Fibroblast of skin of left quadriceps (primary cell): ENCODE data around the gene SPRY4.
"Not testable (repeated sequence)": the region's sequence is repeated elsewhere in the genome, so short reads cannot be mapped to it uniquely, and the experiment has no call there.

Experiments used
- DNase-seq, 2 experiments: peaks; one replicate each; pipeline ENCODE4 v3.0.0-alpha.2; 2013; ENCODE audit warnings: low read depth in 2 of 2

Gene SPRY4, protein sequence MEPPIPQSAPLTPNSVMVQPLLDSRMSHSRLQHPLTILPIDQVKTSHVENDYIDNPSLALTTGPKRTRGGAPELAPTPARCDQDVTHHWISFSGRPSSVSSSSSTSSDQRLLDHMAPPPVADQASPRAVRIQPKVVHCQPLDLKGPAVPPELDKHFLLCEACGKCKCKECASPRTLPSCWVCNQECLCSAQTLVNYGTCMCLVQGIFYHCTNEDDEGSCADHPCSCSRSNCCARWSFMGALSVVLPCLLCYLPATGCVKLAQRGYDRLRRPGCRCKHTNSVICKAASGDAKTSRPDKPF

DNA sequence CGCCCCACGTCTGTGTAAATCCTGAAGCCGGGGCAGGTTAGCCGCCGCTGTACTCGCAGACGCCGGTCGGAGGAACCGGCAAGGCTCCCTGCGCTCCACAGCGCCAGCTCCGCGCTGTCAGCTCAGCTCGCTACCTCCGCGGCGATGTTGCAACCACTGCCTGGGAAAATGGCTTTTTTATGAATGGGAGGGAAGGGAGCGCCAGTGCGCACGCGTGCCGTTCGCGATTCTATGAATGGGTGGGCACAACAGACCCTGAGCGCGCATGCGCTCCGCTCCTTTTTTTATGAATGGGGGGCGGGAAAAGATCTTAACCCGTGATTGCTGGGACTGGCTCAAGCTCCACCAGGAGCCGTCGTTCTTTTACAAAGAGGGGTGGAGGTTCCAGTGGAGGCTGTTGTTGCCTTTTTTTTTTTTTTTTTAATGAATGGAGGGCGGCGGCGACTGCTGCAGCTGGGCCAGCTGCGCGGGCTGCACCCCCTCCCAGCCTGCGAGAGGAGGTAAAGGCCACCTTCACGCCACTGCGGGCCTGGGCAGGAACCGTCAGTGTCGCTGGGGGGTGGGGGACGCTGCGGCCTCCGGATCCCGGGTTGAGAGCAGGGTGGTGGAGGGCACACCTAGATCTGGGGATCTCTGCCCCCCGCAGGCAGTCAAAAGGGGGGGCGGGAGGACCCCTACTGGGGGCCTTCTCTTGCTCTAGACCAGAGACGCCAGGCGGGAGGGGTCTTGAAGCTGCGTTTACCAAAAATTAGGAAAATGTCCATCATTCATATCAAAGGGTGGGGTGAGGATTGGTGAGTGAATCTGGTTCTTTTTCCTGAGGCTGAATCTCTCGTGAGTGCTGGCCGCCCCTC is at the start of gene SPRY4:
Gene SPRY4, minus strand, starts transcription at position 151 of the 854 bp plus-strand sequence. CDS start 9,913 bp downstream, outside the sequence.
- peak; percentile 98 for DNase-seq

- no peak for DNase-seq
Measured at GRCh38 chr5:142368529-142368928, 43.7 kb upstream of the SPRY4 start.

- no peak for DNase-seq
Measured at GRCh38 chr5:142366007-142366406, 41.2 kb upstream of the SPRY4 start.

DNA sequence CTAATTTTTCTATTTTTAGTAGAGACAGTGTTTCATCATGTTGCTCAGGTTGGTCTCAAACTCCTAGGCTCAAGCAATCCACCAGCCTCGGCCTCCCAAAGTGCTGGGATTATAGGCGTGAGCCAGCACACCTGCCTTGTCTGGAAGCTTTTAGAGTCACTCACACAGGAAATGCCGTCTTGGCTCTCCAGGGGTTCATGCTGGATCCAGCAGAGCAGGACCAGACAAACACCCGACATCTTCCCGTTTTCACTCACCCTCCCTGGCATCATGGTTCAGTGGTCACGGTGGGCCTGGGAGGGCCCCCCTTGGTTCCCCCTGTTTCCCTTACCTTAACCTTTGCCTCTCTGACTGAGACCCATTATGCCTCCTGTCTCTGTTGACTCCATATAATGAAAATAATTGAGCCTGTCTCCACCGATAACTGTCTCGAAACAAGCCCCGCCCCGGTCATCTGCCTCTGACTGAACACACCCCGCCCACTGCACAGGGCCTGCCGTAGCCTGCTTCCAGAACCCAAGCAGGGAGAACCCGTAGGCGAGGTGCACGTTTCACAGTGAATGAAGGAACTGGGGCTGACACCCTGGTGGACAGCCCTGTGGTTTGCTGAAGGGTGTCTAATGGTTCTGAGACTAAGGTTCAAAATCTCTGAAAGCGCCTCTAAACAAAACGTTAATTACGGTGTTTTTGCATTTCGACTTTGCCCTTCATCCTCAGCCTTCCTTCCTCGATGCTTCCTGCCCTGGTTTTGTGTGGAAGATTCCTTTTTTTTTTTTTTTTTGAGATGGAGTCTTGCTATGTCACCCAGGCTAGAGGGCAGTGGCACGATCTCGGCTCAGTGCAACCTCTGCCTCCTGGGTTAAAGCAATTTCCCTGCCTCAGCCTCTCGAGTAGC is 39.7 kb upstream of the SPRY4 start:
- no peak for DNase-seq

GRCh38 chr5:142363619-142363963 is 38.8 kb upstream of the SPRY4 start:
- DNase-seq: no peak

DNA sequence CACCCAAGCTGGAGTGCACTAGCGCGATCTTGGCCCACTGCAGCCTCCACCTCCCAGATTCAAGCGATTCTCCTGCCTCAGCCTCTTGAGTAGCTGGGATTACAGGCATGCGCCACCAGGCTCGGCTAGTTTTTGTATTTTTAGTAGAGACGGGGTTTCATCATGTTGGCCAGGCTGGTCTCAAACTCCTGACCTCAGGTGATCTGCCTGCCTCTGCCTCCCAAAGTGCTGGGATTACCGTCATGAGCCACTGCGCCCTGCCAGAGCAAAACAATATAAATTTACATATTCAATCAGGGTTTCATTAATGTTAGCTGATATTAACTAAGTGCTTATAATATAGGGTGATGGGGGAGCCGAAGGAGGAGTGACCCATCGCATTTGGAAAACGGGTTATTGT is 37.4 kb upstream of the SPRY4 start:
- not testable (repeated sequence) for DNase-seq

DNA sequence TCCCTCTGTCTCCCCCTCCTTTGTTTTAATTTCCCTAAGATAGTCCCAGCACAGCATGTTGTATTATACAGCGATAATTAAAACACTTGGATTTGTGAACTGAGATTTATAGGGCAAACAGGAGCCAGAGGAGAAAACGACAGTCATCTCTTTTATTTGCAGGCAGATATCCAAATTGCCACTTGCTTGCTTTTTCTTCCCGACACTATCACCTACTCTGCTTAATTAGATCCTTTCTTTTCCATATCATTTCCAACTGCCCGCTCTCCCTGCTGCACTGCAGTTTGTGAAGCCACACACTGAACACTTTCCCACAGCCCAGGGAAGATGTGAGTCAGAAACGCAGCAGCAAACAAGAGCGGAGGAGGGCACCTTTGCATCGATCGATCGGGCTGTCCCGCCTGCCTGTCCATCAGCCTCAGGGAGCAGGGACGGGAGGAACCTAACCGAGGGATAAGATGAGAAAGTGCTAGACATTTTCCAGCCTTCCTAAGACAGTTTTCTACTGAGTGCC is 35.8 kb upstream of the SPRY4 start:
- peak in 1 of 2 experiments; percentile 6 for DNase-seq

- no peak for DNase-seq
Measured at GRCh38 chr5:142360051-142360498, 35.3 kb upstream of the SPRY4 start.

GRCh38 chr5:142358648-142359047 is 33.8 kb upstream of the SPRY4 start:
- DNase-seq: no peak

DNA sequence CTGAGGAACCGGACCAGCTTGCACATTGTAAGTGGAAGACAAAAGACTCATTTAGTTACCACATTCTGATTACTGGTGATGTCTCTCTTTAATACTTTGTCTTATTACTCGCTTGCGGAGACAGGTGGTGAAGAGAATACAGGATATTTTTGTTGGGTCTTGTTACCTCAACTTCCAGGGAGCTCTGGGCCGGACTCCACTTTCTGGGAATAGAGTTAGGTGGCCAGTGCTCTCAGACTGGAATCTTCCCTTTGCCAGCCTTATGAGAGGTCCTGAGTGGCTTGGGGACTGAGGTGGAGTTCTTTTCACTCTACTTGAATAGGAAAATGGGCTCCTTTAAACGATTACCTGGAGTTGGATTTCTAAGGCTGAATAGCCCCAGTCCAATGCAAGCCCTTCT is 33.3 kb upstream of the SPRY4 start:
- no peak for DNase-seq

DNA sequence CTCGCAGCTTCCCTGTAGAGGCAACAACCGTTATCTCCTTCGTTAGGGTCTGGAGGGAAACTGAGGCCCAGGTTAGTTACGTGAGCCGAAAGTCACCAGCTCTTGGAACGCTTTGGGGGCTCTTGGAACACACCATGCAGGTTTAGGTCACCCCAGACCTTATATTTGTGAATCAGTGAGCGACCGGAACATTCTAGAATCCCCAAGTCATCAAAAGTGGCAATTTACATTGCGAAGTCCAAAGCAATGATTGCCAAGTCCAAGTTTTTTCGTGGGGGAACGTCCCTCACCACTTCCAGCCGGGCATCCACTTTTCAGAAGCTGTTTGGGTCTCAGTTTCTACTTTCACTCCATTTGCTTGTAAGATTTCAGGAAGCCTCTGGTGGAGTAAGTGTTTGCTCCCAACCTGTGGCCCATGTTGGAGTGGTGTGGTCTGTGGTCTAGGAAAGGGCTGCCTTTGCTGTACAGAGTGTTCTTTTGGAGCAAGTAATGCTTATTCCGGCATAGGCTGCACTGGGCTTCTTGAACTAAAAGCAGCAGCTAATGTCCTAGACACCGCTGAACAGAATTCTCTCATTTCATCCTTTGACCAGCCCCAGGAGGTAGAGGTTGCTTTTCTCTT is 32.8 kb upstream of the SPRY4 start:
- DNase-seq: no peak

DNA sequence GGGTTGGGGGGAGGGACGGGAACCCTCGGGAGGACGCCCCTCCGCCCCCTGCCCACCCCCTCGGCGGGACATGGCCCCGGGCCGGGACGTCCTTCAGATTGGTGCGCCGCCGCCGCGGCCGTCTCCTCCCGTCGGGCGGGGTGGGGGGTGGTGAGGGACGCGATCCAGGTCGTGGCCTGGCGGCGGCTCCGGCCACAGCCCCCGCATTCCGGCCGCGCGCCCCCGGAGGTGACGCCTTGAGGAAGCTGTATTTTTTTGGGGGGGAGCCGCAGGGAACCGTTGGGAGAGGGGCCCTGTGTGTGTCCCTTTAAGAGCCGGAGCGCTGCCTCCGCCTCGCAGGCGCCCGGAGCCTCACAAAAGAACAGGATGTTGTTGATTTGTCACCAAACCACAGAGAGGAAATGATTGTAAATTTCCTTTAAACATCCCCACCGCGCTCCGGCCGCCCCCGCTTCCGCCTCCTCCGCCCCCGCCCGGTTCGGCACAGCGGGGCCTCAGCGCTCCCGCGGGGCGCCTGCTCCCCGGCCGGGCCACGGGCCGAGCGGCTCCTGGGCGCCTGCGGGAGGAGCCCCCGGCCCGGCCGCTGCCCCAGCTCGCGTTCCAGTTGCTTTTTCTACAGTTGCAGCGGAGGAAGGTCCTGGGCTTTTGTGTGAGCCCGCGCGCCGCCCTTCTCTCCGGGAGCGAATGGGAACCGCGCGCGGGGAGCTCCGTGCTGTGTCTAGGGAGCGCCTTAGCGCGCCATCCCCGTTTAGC is 32.1 kb upstream of the SPRY4 start:
- DNase-seq: peak; percentile 88

DNA sequence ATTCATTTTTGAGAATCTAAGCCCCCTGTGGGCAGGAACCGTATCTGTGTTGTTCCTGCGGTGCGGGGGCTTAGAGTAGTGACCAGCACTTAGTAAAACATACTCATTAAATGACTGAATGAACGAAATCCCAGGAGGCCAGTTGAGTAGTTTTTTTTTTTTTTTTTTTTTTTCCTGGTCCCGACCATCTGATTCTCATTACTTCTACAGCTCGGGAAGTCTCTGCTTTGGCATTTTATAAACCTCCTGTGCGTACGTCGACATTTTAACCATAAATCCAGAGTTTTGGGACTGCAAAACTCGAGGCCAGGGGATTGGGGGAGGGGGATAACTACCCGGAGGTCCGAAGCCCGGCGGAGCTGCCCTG is 31.5 kb upstream of the SPRY4 start:
- peak; percentile 81 to 83 for DNase-seq

DNA sequence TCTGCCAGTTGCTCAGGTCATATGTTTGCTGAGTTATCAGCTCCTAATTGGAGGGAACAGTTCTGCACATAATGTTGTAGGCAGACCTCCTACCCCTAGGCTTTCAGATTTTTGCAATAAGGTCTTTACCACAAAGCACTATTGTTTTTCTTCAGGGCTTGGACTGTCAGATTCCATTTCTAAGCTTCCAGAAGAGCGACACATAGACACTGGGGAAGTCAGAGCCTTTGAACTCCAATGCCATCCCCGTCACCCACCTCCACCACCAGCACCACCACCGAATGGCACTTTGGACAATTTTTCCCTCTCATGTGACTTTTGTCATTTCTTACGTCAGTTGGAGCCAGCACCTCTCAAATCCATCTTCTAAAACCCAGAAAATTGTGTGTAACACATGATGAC is 28.3 kb upstream of the SPRY4 start:
- DNase-seq: no peak

DNA sequence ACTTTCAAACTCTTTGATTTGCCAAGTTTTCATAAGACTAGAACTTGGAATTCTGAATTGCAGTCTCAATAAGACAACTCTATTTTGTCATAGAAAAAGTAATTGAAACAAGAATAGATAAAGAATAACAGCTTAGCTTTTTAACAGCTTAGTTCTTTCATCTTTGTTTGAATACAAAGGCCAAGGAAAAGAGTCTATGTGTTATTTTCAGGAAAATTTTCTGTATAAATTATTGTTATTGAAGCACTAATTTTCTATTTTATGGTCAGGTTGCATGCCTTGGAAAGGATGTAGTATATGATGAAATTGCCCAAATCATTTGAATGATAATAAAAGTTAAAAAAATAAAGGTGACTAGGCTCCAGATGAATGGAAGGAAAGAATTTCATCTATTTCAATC is 25.2 kb upstream of the SPRY4 start:
- DNase-seq: no peak

GRCh38 chr5:142346706-142347105 is 21.9 kb upstream of the SPRY4 start:
- no peak for DNase-seq

GRCh38 chr5:142344915-142345314 is 20.1 kb upstream of the SPRY4 start:
- not testable (repeated sequence) for DNase-seq

DNA sequence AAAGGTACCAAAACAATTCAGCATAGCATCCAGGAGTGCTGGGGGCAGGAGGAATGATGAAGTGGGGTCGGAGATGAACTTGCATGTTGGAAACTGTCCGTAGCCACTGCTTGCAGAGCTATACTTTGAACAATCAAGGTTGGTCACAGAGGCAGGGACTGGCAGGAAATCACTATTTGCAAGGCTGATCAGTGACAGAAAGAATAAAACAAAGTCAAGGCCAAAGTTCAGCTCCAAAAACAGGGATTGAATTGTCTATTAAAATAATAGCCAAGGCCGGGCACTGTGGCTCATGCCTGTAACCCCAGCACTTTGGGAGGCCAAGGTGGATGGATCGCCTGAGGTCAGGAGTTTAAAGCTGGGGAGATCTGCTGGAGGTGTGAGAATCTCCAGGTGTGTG is 18.7 kb upstream of the SPRY4 start:
- no peak for DNase-seq

DNA sequence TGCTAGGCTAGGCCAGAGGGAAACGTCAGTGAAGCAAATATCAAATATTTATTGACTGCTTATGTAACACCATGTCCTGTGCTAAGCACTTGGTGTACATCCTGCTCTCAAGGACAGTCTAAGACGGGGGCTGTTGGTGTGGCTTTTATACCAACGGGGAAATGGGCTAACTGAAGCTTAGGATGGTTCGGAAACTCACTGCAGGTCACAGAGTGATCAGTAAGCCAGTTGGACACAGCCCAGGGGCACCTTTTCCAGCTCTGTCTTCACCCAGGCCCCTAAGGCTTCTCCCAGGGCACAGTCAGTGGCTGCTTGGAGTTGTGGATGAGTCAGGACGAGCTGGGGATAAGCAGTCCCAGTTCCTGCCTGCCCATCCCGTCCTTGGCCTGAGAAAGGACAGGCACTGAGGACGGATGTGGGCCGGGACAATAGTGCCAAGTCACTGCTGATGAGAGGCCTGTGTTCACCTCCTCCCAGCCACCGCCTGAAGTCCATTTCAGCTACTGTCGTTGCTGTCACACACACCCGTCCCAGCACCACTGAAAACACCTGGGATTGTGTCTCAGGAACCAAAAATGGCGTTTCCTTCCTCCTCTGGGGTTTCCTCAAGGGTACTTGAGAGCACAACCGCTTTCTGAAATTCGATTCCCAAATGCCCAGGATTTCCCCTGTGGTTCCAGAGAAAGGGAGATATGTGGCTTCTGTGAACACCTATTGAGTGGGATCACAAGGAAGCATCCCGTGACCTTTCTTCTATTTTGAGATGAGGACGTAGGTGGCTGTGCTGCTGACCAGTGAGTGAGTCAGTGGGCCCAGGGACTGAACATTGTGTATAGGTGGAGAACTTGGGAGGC is 17.5 kb upstream of the SPRY4 start:
- DNase-seq: no peak

- no peak for DNase-seq
Measured at GRCh38 chr5:142339781-142340180, 15.0 kb upstream of the SPRY4 start.
